Heart left ventricle (tissue), 13 donors: ENCODE measurements around the gene PTPRM.
A peak's percentile ranks its signal among the peaks of the same experiment; 100 is the strongest.

Source experiments
- POLR2A ChIP-seq, 2 donors: fragments of 450-650 bp; IDR thresholded peaks; one replicate each; pipeline ENCODE4 v1.6.1; 2017; ENCODE audit warnings: antibody characterized with exemption in 2 of 2, mild to moderate bottlenecking in 2 of 2, moderate library complexity in 2 of 2
- TF ChIP-seq, protein P1 (sequence below), 12 donors: fragments of 200-600 bp; sonication (generic) in 4 of 12; IDR thresholded peaks; one replicate each; pipeline versions ENCODE4 v1.5.0 to v1.8.0; 2018 to 2022; ENCODE audit warnings: antibody characterized with exemption in 12 of 12, mild to moderate bottlenecking in 5 of 12
- donor health status: ischemic (EF 13 %, LVEDD 7.1; RV severe dilation, severe dysfunction).
- donor health status: DM: no; HTN: yes; CAD: no.
- donor health status: DM: no; HTN: no; CAD: no.
- donor health status: ischemic (EF 25% LVEDD 6.9; RV normal size, moderate dysfunction).
- donor health status: ischemic (EF 25% LVEDD 5.7; RV mildly dilated, moderate dysfunction).
- donor health status: ischemic (EF 35%, LVEDD 5.7; RV mildly dilated, moderate dysfunction).
- donor health status: nonischemic (EF 11% LVEDD 7.7; RV severe dilation, severe dysfunction).
- donor health status: DM: yes; HTN: yes; CAD: no.
- donor health status: PGD.
- donor health status: ischemic (EF 29% LVEDD 5.4; RV normal size, mild dysfunction).
- donor health status: nonischemic (EF 23%, LVEDD 6.1; RV moderate dilation, normal function).

DNA sequence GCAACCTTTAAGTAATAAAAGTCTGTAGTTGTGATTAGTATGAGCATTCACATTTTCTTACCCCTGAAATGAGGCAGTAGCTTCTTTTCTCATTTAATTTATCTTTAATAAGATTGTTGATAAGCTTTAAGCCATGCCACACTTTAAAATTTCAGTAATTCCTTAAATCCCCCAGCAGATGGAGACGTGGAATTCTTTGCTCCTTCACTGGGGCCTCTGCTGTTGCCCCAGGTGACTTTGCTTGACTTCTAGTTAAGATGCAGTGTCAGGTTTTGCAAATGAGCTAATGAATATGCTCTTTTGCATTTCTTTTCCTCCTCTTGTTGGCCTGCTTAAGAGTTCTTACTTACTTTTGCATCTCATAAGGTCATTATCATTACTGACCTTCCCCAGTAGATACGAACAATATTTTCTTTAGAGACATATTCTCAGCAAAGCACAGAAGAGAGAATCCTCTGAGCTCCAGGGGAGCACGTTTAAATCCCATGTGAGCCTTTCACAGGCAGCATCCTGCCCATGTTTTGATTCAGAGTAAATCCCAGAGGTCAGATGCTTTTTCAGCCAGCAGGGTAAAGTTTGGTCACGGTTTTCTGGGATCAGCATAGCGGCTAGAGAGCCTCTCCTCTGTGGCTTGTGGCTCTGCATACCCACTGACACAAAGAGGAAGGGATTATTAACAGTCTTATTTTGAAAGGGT, 222.9 kb downstream of the PTPRM start:
- TF ChIP-seq POLR2A (IDR thresholded peaks at IDR 0.05), result no peak
- TF ChIP-seq, protein P1, sequence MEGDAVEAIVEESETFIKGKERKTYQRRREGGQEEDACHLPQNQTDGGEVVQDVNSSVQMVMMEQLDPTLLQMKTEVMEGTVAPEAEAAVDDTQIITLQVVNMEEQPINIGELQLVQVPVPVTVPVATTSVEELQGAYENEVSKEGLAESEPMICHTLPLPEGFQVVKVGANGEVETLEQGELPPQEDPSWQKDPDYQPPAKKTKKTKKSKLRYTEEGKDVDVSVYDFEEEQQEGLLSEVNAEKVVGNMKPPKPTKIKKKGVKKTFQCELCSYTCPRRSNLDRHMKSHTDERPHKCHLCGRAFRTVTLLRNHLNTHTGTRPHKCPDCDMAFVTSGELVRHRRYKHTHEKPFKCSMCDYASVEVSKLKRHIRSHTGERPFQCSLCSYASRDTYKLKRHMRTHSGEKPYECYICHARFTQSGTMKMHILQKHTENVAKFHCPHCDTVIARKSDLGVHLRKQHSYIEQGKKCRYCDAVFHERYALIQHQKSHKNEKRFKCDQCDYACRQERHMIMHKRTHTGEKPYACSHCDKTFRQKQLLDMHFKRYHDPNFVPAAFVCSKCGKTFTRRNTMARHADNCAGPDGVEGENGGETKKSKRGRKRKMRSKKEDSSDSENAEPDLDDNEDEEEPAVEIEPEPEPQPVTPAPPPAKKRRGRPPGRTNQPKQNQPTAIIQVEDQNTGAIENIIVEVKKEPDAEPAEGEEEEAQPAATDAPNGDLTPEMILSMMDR (IDR thresholded peaks at IDR 0.05), result peak; percentile 37 to 67 (median 55)
